IMR-90 (cell line): ENCODE measurements around the gene GPC4. TPM values are rescaled to one million over a fixed set of nuclear protein-coding genes. Genes with fewer than 3 reads are reported as not detected.

Experiments
- ATAC-seq: fragments of 200-7000 bp; cut with Tn5 transposase; 2 replicates; pipeline ENCODE4 v1.9.1; 2020; ENCODE audit warnings: low read depth, mild to moderate bottlenecking, moderate library complexity
- BruUV-seq: library from RNA; stranded (reverse); fragments of 400-500 nt; replicated peaks from 2 replicates; lab custom pipeline; 2021; lab: Mats Ljungman, UMichigan
- CTCF ChIA-PET: fragments of 300-600 bp; formaldehyde crosslinking; extraction: SDS; loops from one replicate; lab custom pipeline; 2021; ENCODE audit warnings: antibody characterized with exemption; lab: Yijun Ruan, JAX
- POLR2A ChIA-PET: fragments of 300-600 bp; sonication (Branson Sonifier 250); formaldehyde crosslinking; loops from one replicate; lab custom pipeline; 2022; ENCODE audit warnings: antibody characterized with exemption; ENCODE audit not compliant: unreplicated experiment; lab: Charles Lee
- DNase-seq: peaks from one replicate; pipeline ENCODE4 v3.0.0; 2013
- H2AFZ ChIP-seq: replicated peaks from 2 replicates; pipeline ENCODE3; 2013; ENCODE audit warnings: low read length, mild to moderate bottlenecking; ENCODE audit not compliant: poor library complexity
- H2AK5ac ChIP-seq: 2 replicates; pipeline ENCODE4 v1.6.1; 2013; ENCODE audit warnings: low read depth, low read length, inconsistent platforms
- H2AK9ac ChIP-seq: replicated peaks from 2 replicates; pipeline ENCODE3; 2013; ENCODE audit warnings: mild to moderate bottlenecking, low read depth, low read length, moderate library complexity; ENCODE audit not compliant: poor library complexity
- H2BK120ac ChIP-seq: 2 replicates; pipeline ENCODE4 v1.6.1; 2013; ENCODE audit warnings: low read depth, low read length, inconsistent platforms
- H2BK15ac ChIP-seq: 3 replicates; pipeline ENCODE4 v1.6.1; 2013; ENCODE audit warnings: low read depth, low read length, inconsistent platforms
- H2BK20ac ChIP-seq: 2 replicates; pipeline ENCODE4 v1.6.1; 2013; ENCODE audit warnings: low read depth, mild to moderate bottlenecking, inconsistent platforms, low read length, moderate library complexity
- H2BK5ac ChIP-seq: 2 replicates; pipeline ENCODE4 v1.6.1; 2013; ENCODE audit warnings: mild to moderate bottlenecking, low read depth, low read length, inconsistent platforms; ENCODE audit not compliant: poor library complexity, severe bottlenecking
- H3K14ac ChIP-seq: replicated peaks from 2 replicates; pipeline ENCODE4 v1.6.1; 2013; ENCODE audit warnings: low read depth, low read length, inconsistent platforms
- H3K18ac ChIP-seq: 2 replicates; pipeline ENCODE4 v1.6.1; 2013; ENCODE audit warnings: low read depth, low read length, control low read depth
- H3K23ac ChIP-seq: 2 replicates; pipeline ENCODE4 v1.6.1; 2013; ENCODE audit warnings: low read depth, low read length, inconsistent platforms
- H3K27ac ChIP-seq: 2 replicates; pipeline ENCODE4 v1.5.1; 2013; ENCODE audit warnings: mild to moderate bottlenecking, control low read depth, low read length; ENCODE audit not compliant: insufficient read depth
- H3K27me3 ChIP-seq: 2 replicates; pipeline ENCODE4 v1.6.1; 2013; ENCODE audit warnings: low read length; ENCODE audit not compliant: control insufficient read depth, insufficient read depth
- H3K36me3 ChIP-seq: 2 replicates; pipeline ENCODE4 v1.6.1; 2013; ENCODE audit warnings: low read length, mixed read lengths; ENCODE audit not compliant: control insufficient read depth, insufficient read depth
- H3K4ac ChIP-seq: 2 replicates; pipeline ENCODE4 v1.6.1; 2013; ENCODE audit warnings: low read depth, low read length, inconsistent platforms
- H3K4me1 ChIP-seq: 2 replicates; pipeline ENCODE4 v1.6.1; 2013; ENCODE audit warnings: low read length, mixed read lengths; ENCODE audit not compliant: control insufficient read depth, insufficient read depth
- H3K4me2 ChIP-seq: 2 replicates; pipeline ENCODE4 v1.6.1; 2013; ENCODE audit warnings: low read depth, mild to moderate bottlenecking, control low read depth, low read length, moderate library complexity
- H3K4me3 ChIP-seq: 2 replicates; pipeline ENCODE4 v1.5.1; 2013; ENCODE audit warnings: low read depth, mild to moderate bottlenecking, control low read depth, low read length, moderate library complexity; ENCODE audit not compliant: insufficient read depth
- H3K56ac ChIP-seq: 2 replicates; pipeline ENCODE4 v1.6.1; 2013; ENCODE audit warnings: low read length, inconsistent platforms; ENCODE audit not compliant: insufficient read depth; ENCODE audit errors: extremely low read depth
- H3K79me1 ChIP-seq, 2 experiments: 2 replicates each; pipeline ENCODE4 v1.6.1; 2013; ENCODE audit warnings: low read length in 2 of 2, inconsistent platforms in 1 of 2, low read depth in 1 of 2
- H3K9ac ChIP-seq: 2 replicates; pipeline ENCODE4 v1.6.1; 2013; ENCODE audit warnings: low read depth, low read length, control low read depth
- H3K9me1 ChIP-seq: 2 replicates; pipeline ENCODE4 v1.6.1; 2013; ENCODE audit warnings: low read length, inconsistent platforms; ENCODE audit not compliant: insufficient read depth
- H3K9me3 ChIP-seq: 2 replicates; pipeline ENCODE4 v1.6.1; 2013; ENCODE audit warnings: low read length; ENCODE audit not compliant: control insufficient read depth, insufficient read depth
- H4K20me1 ChIP-seq: 2 replicates; pipeline ENCODE4 v1.6.1; 2013; ENCODE audit warnings: low read length, inconsistent platforms; ENCODE audit not compliant: insufficient read depth
- H4K5ac ChIP-seq: 2 replicates; pipeline ENCODE4 v1.6.1; 2013; ENCODE audit warnings: mild to moderate bottlenecking, low read depth, low read length, control low read depth
- H4K8ac ChIP-seq, 2 experiments: 2 replicates each; pipeline ENCODE4 v1.6.1; 2013; ENCODE audit warnings: low read depth in 2 of 2, low read length in 2 of 2, control low read depth in 1 of 2, inconsistent platforms in 1 of 2
- H4K91ac ChIP-seq: 2 replicates; pipeline ENCODE4 v1.6.1; 2013; ENCODE audit warnings: low read depth, low read length, inconsistent platforms; ENCODE audit not compliant: insufficient read depth
- BHLHE40 ChIP-seq: fragments of 150-350 bp; IDR thresholded peaks from 2 replicates; pipeline ENCODE4 v1.6.1; 2016; ENCODE audit warnings: mild to moderate bottlenecking, low read depth, low read length
- CEBPB ChIP-seq: IDR thresholded peaks from 2 replicates; pipeline ENCODE4 v1.6.1; 2012; ENCODE audit warnings: low read depth, low read length, improper control_type of control experiment
- CHD1 ChIP-seq: IDR thresholded peaks from 2 replicates; pipeline ENCODE4 v1.6.1; 2012; ENCODE audit warnings: low read depth, low read length, improper control_type of control experiment
- ELK1 ChIP-seq: fragments of 150-350 bp; IDR thresholded peaks from 2 replicates; pipeline ENCODE4 v1.6.1; 2016; ENCODE audit warnings: low read depth, mild to moderate bottlenecking, low read length, moderate library complexity, borderline replicate concordance
- FOS ChIP-seq: fragments of 150-350 bp; IDR thresholded peaks from 2 replicates; pipeline ENCODE4 v1.6.1; 2016; ENCODE audit warnings: low read depth, low read length
- MAZ ChIP-seq: IDR thresholded peaks from 2 replicates; pipeline ENCODE4 v1.6.1; 2012; ENCODE audit warnings: low read depth, mild to moderate bottlenecking, low read length, improper control_type of control experiment, moderate library complexity, borderline replicate concordance
- MXI1 ChIP-seq: IDR thresholded peaks from 2 replicates; pipeline ENCODE4 v1.6.1; 2012; ENCODE audit warnings: low read depth, mild to moderate bottlenecking, low read length, moderate library complexity, borderline replicate concordance
- POLR2A ChIP-seq: IDR thresholded peaks from 2 replicates; pipeline ENCODE4 v1.6.1; 2012; ENCODE audit warnings: mild to moderate bottlenecking, low read depth, low read length
- RAD21 ChIP-seq: IDR thresholded peaks from 2 replicates; pipeline ENCODE4 v1.6.1; 2012; ENCODE audit warnings: low read length, improper control_type of control experiment
- RCOR1 ChIP-seq: IDR thresholded peaks from 2 replicates; pipeline ENCODE4 v1.6.1; 2012; ENCODE audit warnings: mild to moderate bottlenecking, low read length, improper control_type of control experiment; ENCODE audit not compliant: insufficient replicate concordance
- RFX5 ChIP-seq: IDR thresholded peaks from 2 replicates; pipeline ENCODE4 v1.8.0; 2012; ENCODE audit warnings: low read depth, mild to moderate bottlenecking, low read length, moderate library complexity
- SMC3 ChIP-seq: fragments of 150-350 bp; IDR thresholded peaks from 2 replicates; pipeline ENCODE4 v1.6.1; 2016; ENCODE audit warnings: low read depth, mild to moderate bottlenecking, antibody characterized with exemption, low read length, moderate library complexity
- USF2 ChIP-seq: fragments of 150-350 bp; IDR thresholded peaks from 2 replicates; pipeline ENCODE4 v1.6.1; 2017; ENCODE audit warnings: mild to moderate bottlenecking, antibody characterized with exemption, low read length, low read depth
- WGBS, 2 experiments: methylation state at CpG; one replicate each; pipeline versions ENCODE4 v1.1.5 to v1.1.7; 2013; ENCODE audit warnings: missing lambda C conversion rate in 2 of 2; ENCODE audit not compliant: insufficient read length in 1 of 2; ENCODE audit errors: extremely low coverage in 2 of 2; 5-methylcytosine and 5-hydroxymethylcytosine counted together
- dilution Hi-C: fragments of 300-500 bp; cut with HindIII; formaldehyde crosslinking; loops from one replicate; pipeline ENCODE4 v1.14.3; 2018; ENCODE audit warnings: low sequenced_read_pairs; ENCODE audit not compliant: unreplicated experiment
- in situ Hi-C: fragments of 300-500 bp; cut with MboI; formaldehyde crosslinking; loops from 3 replicates; pipeline ENCODE4 v1.14.3; 2019; ENCODE audit warnings: low sequenced_read_pairs, inconsistent platforms, mixed read lengths
- intact Hi-C: fragments of 100-400 bp; cut with micrococcal nuclease; formaldehyde crosslinking; loops from 2 replicates; pipeline ENCODE4 v1.10.0; 2022
- polyA plus RNA-seq, 3 experiments: library from polyadenylated mRNA; depleted of rRNA; stranded (reverse); fragments of >200 nt; gene quantifications; 2 replicates each; pipeline ENCODE4 v1.2.3, GENCODE V29; 2012; ENCODE audit warnings: low replicate concordance in 1 of 3
- total RNA-seq: library from RNA; depleted of rRNA; stranded (reverse); fragments of >200 nt; gene quantifications from 2 replicates; pipeline ENCODE4 v1.2.3, GENCODE V29; 2012

GPC4 gene
- total and polyA plus RNA-seq, 2 of the 4 experiments (the other 2 are of a cell fraction) = 0.54 to 1.6 TPM

GRCh38 chrX:133437766-133438165 is 22.5 kb upstream of the GPC4 start:
- H3K56ac ChIP-seq = no peak overlapping the region
- H3K4me3 ChIP-seq = no peak overlapping the region
- no peak for ATAC-seq
- no peak overlapping the region for H3K14ac ChIP-seq
- no peaks in the 10 kb centered on the region for H3K9me1 ChIP-seq
- intact Hi-C loops (no loop called here), dilution Hi-C loops (no loop called here), in situ Hi-C loops (no loop called here)
- no peaks in the 10 kb centered on the region for H4K20me1 ChIP-seq
- H2BK20ac ChIP-seq = no peak overlapping the region
- no peaks in the 10 kb centered on the region for H3K79me1 ChIP-seq
- no peak overlapping the region for H3K9ac ChIP-seq
- ChIA-PET CTCF (no interaction called here), POLR2A (no interaction called here)
- no CpG with 5 or more reads among the region's 2 CpGs for WGBS, 2 experiments
- H3K36me3 ChIP-seq = no peaks in the 10 kb centered on the region
- H3K4me1 ChIP-seq = no peaks in the 10 kb centered on the region
- BruUV-seq = no TSS peak
- H4K91ac ChIP-seq = no peak overlapping the region
- no peak overlapping the region for H2BK5ac ChIP-seq
- no peak overlapping the region for H2AK9ac ChIP-seq
- no peak overlapping the region for H3K27ac ChIP-seq
- no peaks in the 10 kb centered on the region for H3K9me3 ChIP-seq
- peaks cover 4% of the 10 kb centered on the region for H3K27me3 ChIP-seq
- no peak overlapping the region for H3K4ac ChIP-seq
- H2AFZ ChIP-seq = no peak overlapping the region
- no peak overlapping the region for H3K18ac ChIP-seq
- no peak overlapping the region for H2AK5ac ChIP-seq
- no peak overlapping the region for H4K8ac ChIP-seq
- no peak overlapping the region for H2BK120ac ChIP-seq
- H4K5ac ChIP-seq = no peak overlapping the region
- no peak overlapping the region for H3K23ac ChIP-seq
- TF ChIP-seq ELK1 = no peak
- TF ChIP-seq CHD1 = no peak
- no peak for TF ChIP-seq FOS
- TF ChIP-seq RCOR1 = no peak
- no peak for TF ChIP-seq SMC3
- TF ChIP-seq MAZ = no peak
- no peak for TF ChIP-seq MXI1
- TF ChIP-seq POLR2A = no peak
- TF ChIP-seq USF2 = no peak
- TF ChIP-seq CEBPB = no peak
- no peak for TF ChIP-seq BHLHE40
- TF ChIP-seq RFX5 = no peak
- no peak for TF ChIP-seq RAD21
- DNase-seq = no peak
- H3K4me2 ChIP-seq = no peak overlapping the region
- no peak overlapping the region for H2BK15ac ChIP-seq
